DMS114 treated with DMSO at 0.1 percent for 48 hours (cell line): ENCODE measurements around the gene LATS2.
A peak's percentile ranks its signal among the peaks of the same experiment; 100 is the strongest.
"Not testable (repeated sequence)": the region's sequence is repeated elsewhere in the genome, so short reads cannot be mapped to it uniquely, and the experiment has no call there.

ENCODE experiments used
- DNase-seq: peaks from one replicate; lab custom pipeline; 2025; ENCODE audit not compliant: unreplicated experiment; lab: John Stamatoyannopoulos, UW

Gene LATS2

GRCh38 chr13:21075379-21076249 lies 14.2 kb upstream of the LATS2 start:
- no peak for DNase-seq

- DNase-seq = no peak
Observed at GRCh38 chr13:21075011-21075378, 13.6 kb upstream of the LATS2 start.

- no peak for DNase-seq
Observed at GRCh38 chr13:21074546-21074945, 13.2 kb upstream of the LATS2 start.

GRCh38 chr13:21071924-21072323 lies 10.5 kb upstream of the LATS2 start:
- no peak for DNase-seq

GRCh38 chr13:21071015-21071414 lies 9.6 kb upstream of the LATS2 start:
- DNase-seq = no peak

DNA sequence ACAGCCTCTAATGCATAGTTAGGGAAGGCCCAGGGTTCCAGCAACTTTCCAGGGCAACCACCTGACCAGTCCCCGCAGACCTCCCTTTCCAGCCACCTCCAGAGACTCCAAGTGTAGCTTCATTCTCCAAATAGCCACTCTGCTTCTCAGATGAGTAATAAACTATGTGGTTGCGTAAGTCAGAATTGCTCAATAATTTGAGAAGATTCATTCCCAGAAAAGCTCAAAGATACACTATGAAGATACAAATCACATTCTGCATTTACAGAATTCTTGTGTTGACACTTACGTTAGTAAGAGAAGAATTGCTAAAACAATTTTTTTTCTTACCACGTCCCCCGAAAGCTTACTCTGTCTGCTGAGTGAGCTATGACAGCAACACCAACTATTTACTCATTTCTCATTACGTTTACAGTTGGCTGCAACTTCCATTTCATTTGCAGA lies 8.2 kb upstream of the LATS2 start:
- DNase-seq = peak; percentile 73

- DNase-seq = no peak
Observed at GRCh38 chr13:21067848-21068247, 6.5 kb upstream of the LATS2 start.

DNA sequence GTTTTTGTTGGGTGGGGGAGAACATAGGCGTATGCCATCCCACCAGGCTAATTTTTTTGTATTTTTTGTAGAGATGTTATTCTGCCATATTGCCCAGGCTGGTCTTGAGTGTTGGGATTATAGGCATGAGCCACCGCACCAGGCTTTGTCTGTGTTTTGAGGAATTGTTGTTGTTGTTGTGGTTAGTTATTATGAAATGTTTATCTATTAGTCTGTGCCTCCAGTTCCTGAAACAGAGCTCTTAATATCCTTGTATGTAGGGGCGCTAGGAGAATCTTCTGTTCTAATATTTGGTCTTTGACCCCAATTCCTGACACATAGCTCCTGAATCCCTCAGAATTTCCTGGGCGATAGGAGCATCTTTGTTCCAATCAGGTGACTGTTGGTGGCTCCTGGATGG lies 5.6 kb upstream of the LATS2 start:
- DNase-seq = no peak

DNA sequence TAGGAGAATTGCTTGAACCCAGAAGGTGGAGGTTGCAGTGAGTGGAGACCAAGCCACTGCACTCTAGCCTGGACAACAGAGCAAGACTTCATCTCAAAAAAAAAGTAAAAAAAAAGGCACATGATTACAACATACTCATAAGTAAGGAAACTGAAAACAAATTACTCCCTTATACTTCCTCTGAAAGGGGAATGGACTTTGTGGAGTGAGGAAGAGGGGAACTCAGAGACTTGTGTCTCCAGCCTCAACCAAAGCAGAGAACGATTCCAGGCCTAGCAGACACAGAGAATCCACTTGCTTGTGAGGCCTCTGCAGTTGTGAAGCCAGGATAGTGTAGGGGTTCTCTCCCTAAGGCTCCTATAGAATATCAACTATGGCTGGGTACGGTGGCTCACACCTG lies 4.3 kb upstream of the LATS2 start:
- no peak for DNase-seq

DNA sequence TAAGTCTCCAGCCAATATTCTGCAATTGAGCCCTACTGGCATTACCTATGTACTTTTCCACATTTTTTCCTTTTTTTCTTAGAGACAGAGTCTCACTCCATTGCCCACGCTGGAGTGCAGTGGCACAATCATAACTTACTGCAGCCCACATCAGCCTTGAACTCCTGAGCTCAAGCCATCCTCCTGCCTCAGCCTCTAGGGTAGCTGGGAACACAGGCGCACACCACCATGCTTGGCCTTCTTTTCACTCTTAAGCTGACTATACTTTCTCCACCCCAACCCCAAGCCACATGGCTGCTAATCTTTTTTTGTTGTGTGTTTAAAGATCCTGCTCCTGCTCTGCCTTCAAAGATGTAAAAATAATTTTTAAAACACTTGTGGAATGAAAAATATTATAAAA lies 1.6 kb upstream of the LATS2 start:
- no peak for DNase-seq

DNA sequence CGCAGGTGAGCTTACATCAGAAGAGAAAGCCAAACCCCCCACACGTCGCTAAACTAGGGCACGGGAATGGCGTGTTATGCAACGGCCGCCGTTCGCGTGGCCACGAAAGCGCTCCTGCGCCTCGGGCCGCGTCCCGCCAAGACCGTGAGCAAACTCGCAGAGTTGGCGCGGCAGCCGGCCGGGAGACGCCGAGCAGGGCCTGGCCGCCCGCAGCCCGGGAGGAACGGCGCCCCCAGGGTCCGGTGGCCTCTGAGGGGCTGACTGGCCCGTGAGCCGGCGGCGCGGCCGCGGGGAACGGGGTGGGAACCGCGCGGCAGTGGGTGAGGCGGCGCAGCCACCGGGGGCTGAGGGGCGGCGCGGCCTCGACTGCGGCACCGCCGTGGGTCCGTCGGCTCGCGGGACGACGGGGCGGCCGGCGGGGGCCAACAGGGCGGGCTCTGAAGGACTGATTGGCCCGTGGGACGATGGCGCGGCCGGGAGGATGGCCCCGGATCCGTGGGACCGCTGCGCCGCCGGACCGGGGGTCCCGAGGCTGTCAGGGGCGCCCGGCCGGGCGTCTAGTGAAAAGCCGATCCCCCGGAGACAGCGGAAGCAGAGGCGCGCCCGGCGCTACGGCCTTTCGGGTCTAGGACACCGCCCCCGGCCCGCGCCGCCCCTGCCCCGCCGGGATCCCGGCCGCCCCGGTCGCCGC lies 903 bp downstream of the LATS2 start:
- DNase-seq = no peak

DNA sequence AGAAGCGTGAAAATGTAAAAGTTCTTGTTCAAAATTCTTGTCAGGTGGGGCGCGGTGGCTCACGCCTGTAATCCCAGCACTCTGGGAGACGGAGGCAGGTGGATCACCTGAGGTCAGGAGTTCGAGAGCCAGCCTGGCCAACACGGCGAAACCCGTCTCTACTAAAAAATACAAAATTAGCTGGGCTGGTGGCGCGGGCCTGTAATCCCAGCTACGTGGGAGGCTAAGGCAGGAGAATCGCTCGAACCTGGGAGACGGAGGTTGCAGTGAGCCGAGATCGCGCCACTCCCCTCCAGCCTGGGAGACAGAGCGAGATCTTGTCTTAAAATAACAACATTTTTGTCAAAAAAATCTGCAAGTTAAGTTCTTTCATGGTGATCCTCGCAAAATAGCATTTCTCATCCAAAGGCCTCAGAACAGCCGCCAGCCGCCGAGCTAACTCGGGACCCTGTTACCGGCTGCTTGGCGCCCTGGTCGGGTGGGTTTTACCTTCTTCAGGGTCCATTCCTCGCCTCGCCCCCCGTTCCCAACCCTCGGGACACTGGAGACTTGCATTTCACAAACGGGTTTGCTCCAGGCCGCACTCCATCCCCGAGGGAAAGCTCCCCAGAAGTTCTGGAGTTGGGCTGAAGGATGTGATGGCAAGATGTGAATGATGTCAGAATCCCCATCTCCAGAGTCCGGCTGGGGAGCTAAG lies 1.6 kb downstream of the LATS2 start:
- DNase-seq = no peak

DNA sequence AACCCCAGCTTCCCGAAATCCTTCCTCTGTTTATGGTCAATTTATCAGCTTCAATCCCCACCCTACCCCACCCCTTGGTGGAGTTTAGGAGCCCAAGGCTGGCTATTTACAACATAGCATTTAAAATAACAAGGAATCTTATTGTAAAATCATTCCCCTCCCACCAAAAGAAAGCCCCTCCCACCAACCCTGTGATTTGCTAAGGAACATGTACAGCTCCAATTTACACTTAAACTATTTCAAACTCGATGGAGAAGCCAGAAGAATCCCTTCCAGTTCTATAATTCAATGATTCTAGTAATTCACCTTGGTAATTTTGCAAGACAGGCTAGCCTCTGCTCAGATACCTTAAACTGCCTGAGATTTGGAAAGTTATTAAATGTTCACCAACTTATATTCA lies 3.0 kb downstream of the LATS2 start:
- peak; percentile 48 for DNase-seq

GRCh38 chr13:21055511-21056045 lies 5.8 kb downstream of the LATS2 start:
- no peak for DNase-seq

GRCh38 chr13:21055016-21055415 lies 6.4 kb downstream of the LATS2 start:
- no peak for DNase-seq

GRCh38 chr13:21054313-21054712 lies 7.1 kb downstream of the LATS2 start:
- no peak for DNase-seq

DNA sequence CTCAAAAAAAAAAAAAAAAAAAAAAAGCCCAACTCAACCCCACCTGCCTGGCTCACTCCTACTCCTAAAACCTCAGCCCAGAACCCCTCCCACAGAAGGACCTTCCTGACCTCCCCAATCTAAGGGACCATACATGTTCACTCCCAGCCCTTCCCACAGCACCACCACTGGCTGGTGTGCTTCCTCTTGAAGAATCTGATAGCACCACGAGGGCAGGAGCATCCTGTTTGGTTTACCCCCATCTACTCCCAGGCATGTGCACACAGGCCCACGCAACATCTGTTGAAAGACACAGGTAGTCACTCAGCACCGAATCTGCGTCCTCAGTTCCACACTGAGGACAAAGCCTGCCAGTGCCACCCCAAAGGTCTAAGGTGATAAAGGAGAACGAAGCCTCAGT lies 8.2 kb downstream of the LATS2 start:
- no peak for DNase-seq

GRCh38 chr13:21051675-21052074 lies 9.7 kb downstream of the LATS2 start:
- DNase-seq = no peak

GRCh38 chr13:21050288-21051197 lies 10.8 kb downstream of the LATS2 start:
- DNase-seq = no peak

DNA sequence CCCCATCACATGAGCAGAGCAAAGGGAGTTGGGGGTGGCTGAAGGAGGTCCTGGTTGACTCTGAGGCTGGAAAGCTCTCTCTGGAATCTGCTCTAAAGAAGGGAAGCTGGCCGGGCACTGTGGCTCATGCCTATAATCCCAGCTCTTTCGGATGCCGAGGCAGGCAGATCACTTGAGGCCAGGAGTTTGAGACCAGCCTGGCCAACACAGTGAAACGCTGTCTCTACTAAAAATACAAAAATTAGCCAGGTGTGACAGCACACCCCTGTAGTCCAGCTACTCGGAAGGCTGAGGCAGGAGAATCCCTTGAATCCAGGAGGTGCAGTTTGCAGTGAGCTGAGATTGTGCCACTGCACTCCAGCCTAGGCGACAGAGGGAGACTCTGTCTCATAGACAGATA lies 11.7 kb downstream of the LATS2 start:
- DNase-seq = not testable (repeated sequence)
